NCI-H1930 (cell line): ENCODE measurements around the gene ELK1.

ENCODE experiments used
- DNase-seq, 2 experiments: peaks; one replicate each; lab custom pipeline; 2025; lab: John Stamatoyannopoulos, UW

ELK1 gene

GRCh38 chrX:47644557-47645091, 5.7 kb downstream of the ELK1 start:
- no peak for DNase-seq

- DNase-seq: no peak
Measured at GRCh38 chrX:47643926-47644325, 6.4 kb downstream of the ELK1 start.

GRCh38 chrX:47638816-47639215, 11.5 kb downstream of the ELK1 start:
- no peak for DNase-seq

- DNase-seq: no peak
Measured at GRCh38 chrX:47637546-47638195, 12.7 kb downstream of the ELK1 start.

- no peak for DNase-seq
Measured at GRCh38 chrX:47634871-47635575, 15.3 kb downstream of the ELK1 start.

- DNase-seq: no peak
Measured at GRCh38 chrX:47633689-47634590, 16.4 kb downstream of the ELK1 start.

GRCh38 chrX:47632666-47633065, 17.7 kb downstream of the ELK1 start:
- DNase-seq: no peak

- no peak for DNase-seq
Measured at GRCh38 chrX:47631676-47632075, 18.7 kb downstream of the ELK1 start.

GRCh38 chrX:47629419-47630200, 20.8 kb downstream of the ELK1 start, which contains the start of gene CFP:
Gene CFP (minus strand): TSS chrX:47629930. CDS start chrX:47629844, 86 bp downstream.
- no peak for DNase-seq

GRCh38 chrX:47628982-47629381, 21.4 kb downstream of the ELK1 start:
- no peak for DNase-seq

- DNase-seq: no peak
Measured at GRCh38 chrX:47625365-47625764, 25.0 kb downstream of the ELK1 start.

GRCh38 chrX:47623540-47624027, 26.8 kb downstream of the ELK1 start:
- DNase-seq: peak; percentile 70 to 73

- no peak for DNase-seq
Measured at GRCh38 chrX:47621851-47622250, 28.5 kb downstream of the ELK1 start.

GRCh38 chrX:47620303-47620685, 30.1 kb downstream of the ELK1 start:
- DNase-seq: no peak

GRCh38 chrX:47619486-47620302, 30.7 kb downstream of the ELK1 start, which contains the start of gene SYN1:
Gene SYN1 (minus strand): TSS chrX:47619857. CDS start chrX:47619728, 129 bp downstream.
- DNase-seq: peak; percentile 68 to 86

- no peak for DNase-seq
Measured at GRCh38 chrX:47618923-47619485, 31.4 kb downstream of the ELK1 start.

- no peak for DNase-seq
Measured at GRCh38 chrX:47614618-47615017, 35.7 kb downstream of the ELK1 start.

- DNase-seq: no peak
Measured at GRCh38 chrX:47613082-47613481, 37.3 kb downstream of the ELK1 start.

GRCh38 chrX:47612418-47612817, 37.9 kb downstream of the ELK1 start:
- no peak for DNase-seq

- DNase-seq: no peak
Measured at GRCh38 chrX:47611926-47612325, 38.4 kb downstream of the ELK1 start.
